SIG-M5 (cell line): ENCODE measurements around the gene MAGEA8.
"Not testable (repeated sequence)": the region's sequence is repeated elsewhere in the genome, so short reads cannot be mapped to it uniquely, and the experiment has no call there.

Experiments
- DNase-seq: peaks from one replicate; lab custom pipeline; 2025; lab: John Stamatoyannopoulos, UW

The MAGEA8 gene

DNA sequence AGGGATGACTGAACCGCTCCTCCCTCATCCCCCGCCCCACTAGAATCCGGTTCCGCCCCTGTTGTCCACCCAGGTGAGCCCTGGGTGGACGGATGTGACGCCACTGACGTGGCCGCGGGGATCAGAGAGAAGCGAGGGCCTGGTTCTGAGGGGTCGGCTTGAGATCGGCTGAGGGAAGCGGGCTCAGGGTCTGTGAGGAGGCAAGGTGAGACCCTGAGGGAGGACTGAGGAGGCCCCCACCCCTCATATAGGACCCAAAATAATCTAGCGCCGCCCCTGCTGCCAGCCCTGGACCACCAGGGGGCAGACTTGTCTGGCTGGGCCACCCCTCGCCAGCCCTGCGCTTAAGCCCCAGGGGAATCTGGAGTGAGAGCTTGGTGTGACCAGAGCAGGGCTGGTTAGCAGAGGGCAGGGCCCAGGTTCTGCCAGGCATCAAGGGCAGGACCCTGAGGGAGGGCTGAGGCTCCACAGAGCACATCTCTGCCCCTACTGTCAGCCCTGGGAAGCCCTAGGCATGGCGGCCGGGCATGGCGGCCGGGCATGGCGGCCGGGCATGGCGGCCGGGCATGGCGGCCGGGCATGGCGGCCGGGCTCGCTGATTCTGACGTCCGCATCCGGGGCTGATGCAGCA is at the start of gene MAGEA8:
Gene MAGEA8 (plus strand): TSS at position 103 of the 631 bp plus-strand sequence. CDS start 3,090 bp downstream, outside the sequence.
- no peak for DNase-seq

GRCh38 chrX:149831473-149831872 is 49.5 kb upstream of the MAGEA8 start:
- DNase-seq = no peak

GRCh38 chrX:149836728-149837127 is 44.3 kb upstream of the MAGEA8 start:
- DNase-seq = not testable (repeated sequence)

DNA sequence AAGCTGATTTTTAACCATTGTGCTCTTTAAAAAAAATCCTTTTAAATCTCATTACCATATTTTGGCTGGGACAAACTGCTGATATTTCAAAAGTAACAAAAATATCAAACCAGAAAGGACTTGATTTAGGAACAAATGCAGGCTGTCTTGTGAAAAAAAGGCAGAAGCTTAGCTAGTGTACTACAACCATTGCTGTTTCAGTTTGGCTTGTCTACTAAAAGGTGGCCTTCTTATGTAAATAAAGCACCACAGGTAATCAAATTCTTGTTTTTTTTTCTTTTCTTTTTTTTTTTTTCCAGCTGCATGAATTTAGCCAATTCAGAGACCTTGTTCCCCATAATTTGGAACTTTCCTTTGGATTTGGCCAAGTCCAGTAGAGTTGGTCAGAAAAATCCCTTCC is 43.8 kb upstream of the MAGEA8 start:
- DNase-seq = no peak

DNA sequence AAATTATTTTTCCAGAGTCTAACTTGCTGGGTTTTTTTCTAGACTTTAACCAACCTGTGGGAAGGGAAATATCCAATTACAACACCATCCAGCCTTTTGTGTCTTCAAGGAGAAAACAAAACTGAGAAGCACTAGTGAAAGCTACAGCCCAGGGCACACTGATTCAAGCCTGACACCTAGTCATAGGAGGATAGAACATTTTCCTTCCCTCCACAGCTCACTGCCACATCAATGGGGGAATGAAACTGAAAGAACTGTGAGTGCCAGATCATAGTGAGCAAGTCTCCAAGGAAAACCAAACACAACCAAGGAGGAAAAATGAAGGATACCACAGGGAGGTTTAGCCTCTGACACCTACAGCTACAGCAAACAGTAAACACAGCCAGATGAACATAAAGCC is 43.3 kb upstream of the MAGEA8 start:
- no peak for DNase-seq

DNA sequence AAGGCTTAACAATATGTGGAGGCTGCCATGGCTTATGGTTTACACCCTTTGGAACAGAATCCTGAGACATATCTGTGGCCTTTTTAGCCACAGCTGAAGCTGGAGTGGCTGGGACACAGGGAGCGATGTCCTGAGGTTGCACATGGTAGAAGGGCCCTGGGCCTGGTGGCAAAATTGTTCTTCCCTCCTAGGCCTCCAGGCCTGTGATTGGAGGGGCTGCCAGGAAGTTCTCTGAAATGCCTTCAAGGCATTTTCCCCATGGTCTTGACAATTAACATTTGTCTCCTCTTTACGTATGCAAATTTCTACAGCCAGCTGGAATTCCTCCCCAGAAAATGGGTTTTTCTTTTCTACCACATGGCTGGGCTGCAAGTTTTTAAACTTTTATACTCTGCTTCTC is 39.1 kb upstream of the MAGEA8 start:
- no peak for DNase-seq

- no peak for DNase-seq
Observed at GRCh38 chrX:149845385-149845784, 35.6 kb upstream of the MAGEA8 start.

GRCh38 chrX:149846789-149847188 is 34.2 kb upstream of the MAGEA8 start:
- DNase-seq = no peak

GRCh38 chrX:149848855-149849254 is 32.1 kb upstream of the MAGEA8 start:
- DNase-seq = no peak

- no peak for DNase-seq
Observed at GRCh38 chrX:149849787-149850186, 31.2 kb upstream of the MAGEA8 start.

- no peak for DNase-seq
Observed at GRCh38 chrX:149851864-149852263, 29.1 kb upstream of the MAGEA8 start.

GRCh38 chrX:149853925-149854324 is 27.1 kb upstream of the MAGEA8 start:
- no peak for DNase-seq

DNA sequence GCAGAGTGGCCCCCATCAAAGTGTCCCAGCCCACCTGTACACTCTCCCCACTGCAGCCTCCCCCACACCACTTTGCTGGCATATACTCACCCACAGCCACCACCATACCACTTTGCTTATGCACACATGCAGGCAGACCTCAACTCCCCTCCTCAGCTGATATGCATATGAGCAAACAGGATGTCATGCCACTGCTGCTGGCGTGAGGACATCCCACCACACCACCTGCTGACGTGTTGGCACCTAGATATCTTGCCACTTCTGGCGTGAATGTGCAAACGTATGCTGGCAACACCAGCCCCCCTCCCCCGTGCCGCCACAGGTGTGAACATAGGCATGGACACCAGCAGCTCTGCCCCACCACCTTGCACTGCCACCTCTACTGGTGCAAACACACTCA is 22.4 kb upstream of the MAGEA8 start:
- no peak for DNase-seq

GRCh38 chrX:149860445-149860844 is 20.5 kb upstream of the MAGEA8 start:
- DNase-seq = no peak

DNA sequence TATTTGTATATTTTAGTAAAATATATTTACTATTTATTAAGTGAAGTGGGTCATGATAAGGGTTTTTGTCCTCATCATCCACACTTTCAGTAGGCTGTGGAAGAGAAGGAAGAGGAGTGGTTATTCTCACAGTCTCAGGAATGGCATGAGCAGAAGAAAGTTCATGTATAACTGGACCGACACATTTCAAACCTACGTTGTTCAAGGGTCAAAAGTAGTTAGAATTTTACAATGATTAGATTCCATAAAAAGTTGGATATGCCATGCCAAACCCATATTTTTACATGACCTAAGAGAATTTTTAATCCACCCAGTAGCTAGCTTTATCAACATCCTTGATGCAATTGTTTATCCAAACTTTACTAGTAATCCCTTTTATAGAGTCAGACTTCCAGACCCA is 15.6 kb upstream of the MAGEA8 start:
- DNase-seq = no peak

DNA sequence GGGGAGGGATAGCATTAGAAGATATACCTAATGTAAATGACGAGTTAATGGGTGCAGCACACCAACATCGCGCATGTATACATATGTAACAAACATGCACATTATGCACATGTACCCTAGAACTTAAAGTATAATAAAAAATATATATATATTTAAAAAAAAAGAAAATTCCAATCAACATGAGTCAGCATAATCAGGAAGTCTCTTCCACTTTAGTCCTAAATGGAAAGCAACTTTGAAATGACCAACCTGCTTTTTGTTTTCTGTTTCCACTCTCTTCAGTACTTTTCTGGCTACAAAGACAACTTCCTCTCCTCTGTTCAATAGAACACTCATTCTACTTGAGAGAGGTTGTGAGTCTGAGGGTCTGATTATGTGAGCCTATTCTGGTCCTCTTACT is 13.5 kb upstream of the MAGEA8 start:
- no peak for DNase-seq

- DNase-seq = no peak
Observed at GRCh38 chrX:149870840-149871239, 10.1 kb upstream of the MAGEA8 start.

DNA sequence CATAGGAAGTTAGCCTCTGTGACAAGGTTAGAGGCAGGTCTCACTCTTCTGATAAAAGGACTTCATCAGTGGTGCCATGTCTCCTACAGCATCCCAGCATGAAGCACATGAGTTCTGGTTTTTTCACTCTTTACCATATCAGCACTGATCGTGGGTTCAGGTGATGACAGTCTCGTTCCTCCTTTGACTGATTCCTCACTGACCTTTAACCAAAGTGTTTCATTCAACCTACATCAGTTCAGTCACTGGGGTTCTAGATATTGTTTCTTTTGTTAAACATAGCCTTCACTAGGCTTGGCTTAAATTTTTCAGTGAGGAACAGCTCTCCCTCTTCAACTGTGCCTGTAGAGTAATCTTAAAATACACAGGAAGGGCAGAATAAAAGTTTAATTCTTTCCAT is 9.6 kb upstream of the MAGEA8 start:
- no peak for DNase-seq

GRCh38 chrX:149871940-149872339 is 9.0 kb upstream of the MAGEA8 start:
- no peak for DNase-seq

- no peak for DNase-seq
Observed at GRCh38 chrX:149877157-149877556, 3.8 kb upstream of the MAGEA8 start.

- no peak for DNase-seq
Observed at GRCh38 chrX:149877636-149878035, 3.3 kb upstream of the MAGEA8 start.

GRCh38 chrX:149890828-149891227 is 9.8 kb downstream of the MAGEA8 start:
- not testable (repeated sequence) for DNase-seq

DNA sequence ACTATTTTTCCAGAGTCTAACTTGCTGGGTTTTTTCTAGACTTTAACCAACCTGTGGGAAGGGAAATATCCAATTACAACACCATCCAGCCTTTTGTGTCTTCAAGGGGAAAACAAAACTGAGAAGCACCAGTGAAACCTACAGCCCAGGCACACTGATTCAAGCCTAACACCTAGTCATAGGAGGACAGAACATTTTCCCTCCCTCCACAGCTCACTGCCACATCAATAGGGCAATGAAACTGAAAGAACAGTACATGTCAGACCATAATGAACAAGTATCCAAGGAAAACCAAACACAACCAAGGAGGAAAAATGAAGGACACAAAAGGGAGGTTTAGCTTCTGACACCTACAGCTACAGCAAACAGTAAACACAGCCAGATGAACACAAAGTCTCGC is 17.6 kb downstream of the MAGEA8 start:
- no peak for DNase-seq

DNA sequence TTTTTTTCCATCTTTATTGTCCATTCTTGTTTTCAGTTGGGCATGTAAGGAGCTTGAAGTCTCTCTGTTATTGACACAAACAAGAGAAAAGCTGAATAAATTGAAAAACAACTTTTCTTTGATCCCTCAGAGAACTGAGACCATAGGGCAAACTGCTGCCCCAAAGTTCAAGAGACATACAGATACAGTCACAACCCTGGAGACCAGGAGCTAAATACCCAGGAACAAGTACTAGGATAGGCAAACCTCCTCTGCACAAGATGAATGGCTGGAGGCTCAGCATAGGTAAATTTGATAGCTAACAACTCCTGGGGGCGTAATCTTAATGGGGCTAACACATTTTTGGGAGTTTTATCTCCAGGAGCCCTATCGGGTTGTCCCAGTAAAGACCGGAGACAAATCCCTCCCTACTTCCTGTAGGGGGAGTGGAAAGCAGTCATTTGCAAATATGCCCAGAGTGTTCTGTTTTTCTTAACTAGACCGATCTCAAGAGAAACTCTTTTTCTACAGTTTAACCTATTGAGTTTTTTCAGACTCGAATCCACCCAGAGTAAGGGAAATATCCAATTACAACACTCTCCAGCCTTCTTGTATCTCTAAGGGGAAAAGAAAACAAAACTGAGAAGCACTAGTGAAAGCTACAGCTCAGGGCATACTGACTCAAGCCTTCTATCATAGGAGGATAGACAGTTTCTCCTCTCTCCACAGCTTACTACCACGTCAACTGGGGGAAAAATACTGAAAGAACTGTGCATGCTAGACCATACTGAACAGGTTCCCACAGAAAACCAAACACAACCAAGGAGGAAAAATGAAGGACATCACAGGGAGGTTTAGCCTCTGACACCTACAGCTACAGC is 23.1 kb downstream of the MAGEA8 start:
- no peak for DNase-seq
